Liver (tissue), 9 donors: ENCODE measurements around the gene CGNL1. TPM values are rescaled to one million over a fixed set of nuclear protein-coding genes. Genes with fewer than 3 reads are reported as not detected.

Experiments used
- DNase-seq: peaks from one replicate; pipeline ENCODE4 v3.0.0-alpha.2; 2017; ENCODE audit warnings: low spot score
- H3K27ac ChIP-seq, 2 donors: one replicate each; pipeline ENCODE4 v1.7.0; 2013; ENCODE audit warnings: inconsistent platforms in 2 of 2, low read length in 2 of 2, control low read depth in 1 of 2, low read depth in 1 of 2, mild to moderate bottlenecking in 1 of 2
- H3K27me3 ChIP-seq, 4 donors: one replicate each; pipeline versions ENCODE4 v1.6.1 to v1.7.0; 2013; ENCODE audit warnings: low read length in 3 of 4, inconsistent platforms in 1 of 4, mild to moderate bottlenecking in 1 of 4, moderate library complexity in 1 of 4; ENCODE audit not compliant: control insufficient read depth in 4 of 4, insufficient read depth in 4 of 4
- H3K36me3 ChIP-seq, 4 donors: one replicate each; pipeline versions ENCODE4 v1.6.1 to v1.7.0; 2013; ENCODE audit warnings: low read length in 3 of 4, mild to moderate bottlenecking in 3 of 4, low read depth in 1 of 4, moderate library complexity in 1 of 4; ENCODE audit not compliant: control insufficient read depth in 4 of 4, insufficient read depth in 3 of 4
- H3K4me1 ChIP-seq, 4 donors: one replicate each; pipeline versions ENCODE4 v1.6.1 to v1.7.0; 2013; ENCODE audit warnings: low read length in 3 of 4, mild to moderate bottlenecking in 3 of 4, moderate library complexity in 1 of 4; ENCODE audit not compliant: control insufficient read depth in 4 of 4, insufficient read depth in 4 of 4
- H3K4me3 ChIP-seq, 3 donors: one replicate each; pipeline versions ENCODE4 v1.6.1 to v1.7.0; 2013; ENCODE audit warnings: low read length in 3 of 3, control low read depth in 1 of 3, low read depth in 1 of 3, mild to moderate bottlenecking in 1 of 3
- H3K9ac ChIP-seq, 2 donors: one replicate each; pipeline ENCODE4 v1.7.0; 2013; ENCODE audit warnings: low read length in 2 of 2, mild to moderate bottlenecking in 2 of 2, moderate library complexity in 2 of 2, control low read depth in 1 of 2, low read depth in 1 of 2
- H3K9me3 ChIP-seq, 4 donors: one replicate each; pipeline versions ENCODE4 v1.6.1 to v1.7.0; 2013; ENCODE audit warnings: low read length in 3 of 4; ENCODE audit not compliant: control insufficient read depth in 4 of 4
- ATF3 ChIP-seq: IDR thresholded peaks from 2 replicates; pipeline ENCODE4 v1.6.1; 2016; ENCODE audit warnings: antibody characterized with exemption
- CTCF ChIP-seq: fragments of 150-350 bp; IDR thresholded peaks from 2 replicates; pipeline ENCODE4 v1.5.1; 2017; ENCODE audit warnings: improper control_type of control experiment, low read depth, low read length; ENCODE audit not compliant: missing input control
- EGR1 ChIP-seq, 2 donors: IDR thresholded peaks; 2 replicates each; pipeline ENCODE4 v1.6.1; 2016 to 2018; ENCODE audit warnings: antibody characterized with exemption in 2 of 2, low read depth in 2 of 2
- FOXA1 ChIP-seq: IDR thresholded peaks from 2 replicates; pipeline ENCODE4 v1.6.1; 2016; ENCODE audit warnings: antibody characterized with exemption
- FOXA2 ChIP-seq: IDR thresholded peaks from 2 replicates; pipeline ENCODE4 v1.6.1; 2016; ENCODE audit warnings: antibody characterized with exemption
- GABPA ChIP-seq, 2 donors: IDR thresholded peaks in 1 of 2; conservative IDR thresholded peaks in 1 of 2; 2 replicates each; pipeline ENCODE4 v1.6.1; 2016; ENCODE audit warnings: antibody characterized with exemption in 2 of 2, mild to moderate bottlenecking in 1 of 2, moderate library complexity in 1 of 2
- HNF4A ChIP-seq, 2 donors: conservative IDR thresholded peaks; 2 replicates each; pipeline ENCODE4 v1.6.1; 2016; ENCODE audit warnings: antibody characterized with exemption in 2 of 2, mild to moderate bottlenecking in 2 of 2
- HNF4G ChIP-seq: IDR thresholded peaks from 2 replicates; pipeline ENCODE4 v1.6.1; 2016; ENCODE audit warnings: antibody characterized with exemption
- JUND ChIP-seq, 2 donors: IDR thresholded peaks; 2 replicates each; pipeline ENCODE4 v1.6.1; 2016; ENCODE audit warnings: antibody characterized with exemption in 2 of 2
- MAX ChIP-seq: IDR thresholded peaks from 2 replicates; pipeline ENCODE4 v1.6.1; 2016; ENCODE audit warnings: antibody characterized with exemption
- NR2F2 ChIP-seq: IDR thresholded peaks from 2 replicates; pipeline ENCODE4 v1.6.1; 2016; ENCODE audit warnings: antibody characterized with exemption
- RAD21 ChIP-seq, 2 donors: IDR thresholded peaks; 2 replicates each; pipeline ENCODE4 v1.6.1; 2016; ENCODE audit warnings: antibody characterized with exemption in 2 of 2, mild to moderate bottlenecking in 2 of 2
- REST ChIP-seq: IDR thresholded peaks from 2 replicates; pipeline ENCODE4 v1.6.1; 2016; ENCODE audit warnings: antibody characterized with exemption, mild to moderate bottlenecking
- RXRA ChIP-seq, 2 donors: IDR thresholded peaks; 2 replicates each; pipeline ENCODE4 v1.6.1; 2017 to 2018; ENCODE audit warnings: antibody characterized with exemption in 2 of 2, mild to moderate bottlenecking in 1 of 2
- SP1 ChIP-seq: IDR thresholded peaks from 2 replicates; pipeline ENCODE4 v1.6.1; 2018; ENCODE audit warnings: antibody characterized with exemption, mild to moderate bottlenecking
- TAF1 ChIP-seq: conservative IDR thresholded peaks from 2 replicates; pipeline ENCODE4 v1.6.1; 2016; ENCODE audit warnings: antibody characterized with exemption, mild to moderate bottlenecking
- YY1 ChIP-seq: IDR thresholded peaks from 2 replicates; pipeline ENCODE4 v1.6.1; 2016; ENCODE audit warnings: antibody characterized with exemption, mild to moderate bottlenecking
- ZBTB33 ChIP-seq: IDR thresholded peaks from 2 replicates; pipeline ENCODE4 v1.6.1; 2016; ENCODE audit warnings: antibody characterized with exemption
- WGBS: extraction: QIAGEN DNeasy Blood & Tissue Kit; methylation state at CpG from one replicate; pipeline ENCODE4 v1.1.7; 2013; 5-methylcytosine and 5-hydroxymethylcytosine counted together
- polyA plus RNA-seq, 2 donors: library from polyadenylated mRNA; stranded (reverse) in 1 of 2; unstranded in 1 of 2; fragments of 200-250 nt in 1 of 2; fragments of >200 nt in 1 of 2; fragmentation: Nextera tagmentation in 1 of 2; extraction: Ambion mirVana in 1 of 2; gene quantifications; one replicate each; pipeline versions ENCODE4 v1.2.1 to v1.2.3, GENCODE V29; 2013 to 2015
- total RNA-seq, 2 donors: library from RNA; depleted of rRNA; stranded (reverse); fragments of >200 nt; gene quantifications; one replicate each; pipeline ENCODE4 v1.2.3, GENCODE V29; 2014
- donor health status: healthy.
- donor health status: healthy.
- donor health status: healthy.
- donor health status: healthy.
- donor health status: healthy.

CGNL1 gene
- total and polyA plus RNA-seq, 4 donors = 12.0 to 31.9 (median 16.1) TPM

- Histone ChIP-seq H3K27me3 (no peaks in the 10 kb centered on the region), H3K9me3 (no peaks in the 10 kb centered on the region), H3K4me3 (no peak overlapping the region), H3K4me1 (peaks cover 0 to 3% (median 0%) of the 10 kb centered on the region in 4 donors), H3K9ac (no peak overlapping the region), H3K27ac (no peak overlapping the region), H3K36me3 (peaks cover 2 to 79% (median 60%) of the 10 kb centered on the region in 4 donors)
- no peak for DNase-seq
- TF ChIP-seq HNF4G = no peak
- no peak for TF ChIP-seq EGR1 (IDR thresholded peaks at IDR 0.05; ENCODE audit: low read depth in 2 of 2)
- TF ChIP-seq MAX = no peak
- no peak for TF ChIP-seq ZBTB33
- TF ChIP-seq RAD21 (IDR thresholded peaks at IDR 0.05) = no peak
- TF ChIP-seq HNF4A (conservative IDR thresholded peaks at IDR 0.05) = no peak
- TF ChIP-seq RXRA (IDR thresholded peaks at IDR 0.05) = no peak
- no peak for TF ChIP-seq TAF1
- no peak for TF ChIP-seq GABPA (IDR thresholded peaks at IDR 0.05 in 1 of 2, conservative IDR thresholded peaks at IDR 0.05 in 1 of 2)
- no peak for TF ChIP-seq YY1
- no peak for TF ChIP-seq JUND (IDR thresholded peaks at IDR 0.05)
- no peak for TF ChIP-seq CTCF
- no peak for TF ChIP-seq ATF3
- TF ChIP-seq SP1 = no peak
- no peak for TF ChIP-seq FOXA2
- TF ChIP-seq REST = no peak
- no peak for TF ChIP-seq FOXA1
- TF ChIP-seq NR2F2 = no peak
- WGBS = 94% methylated on average over 3 of the region's 3 CpGs
These were observed 81.4 kb downstream of the CGNL1 start for GRCh38 chr15:57457726-57458125.
